HUES64 (cell line): Measurements from ENCODE around the gene CHRNB1.

ENCODE experiments used
- H3K27ac ChIP-seq: 2 replicates; pipeline ENCODE4 v1.7.0; 2013; ENCODE audit warnings: low read depth, low read length, inconsistent platforms
- H3K27me3 ChIP-seq: 2 replicates; pipeline ENCODE4 v1.6.1; 2013; ENCODE audit warnings: mild to moderate bottlenecking, low read length; ENCODE audit not compliant: insufficient read depth
- H3K36me3 ChIP-seq: 2 replicates; pipeline ENCODE4 v1.6.1; 2013; ENCODE audit warnings: mild to moderate bottlenecking, low read length; ENCODE audit not compliant: insufficient read depth
- H3K4me1 ChIP-seq: 2 replicates; pipeline ENCODE4 v1.6.1; 2013; ENCODE audit warnings: mild to moderate bottlenecking, low read length, moderate library complexity; ENCODE audit not compliant: insufficient read depth
- H3K4me3 ChIP-seq: 2 replicates; pipeline ENCODE4 v1.5.1; 2013; ENCODE audit warnings: mild to moderate bottlenecking, low read length, moderate library complexity
- H3K9ac ChIP-seq: 2 replicates; pipeline ENCODE4 v1.6.1; 2013; ENCODE audit warnings: mild to moderate bottlenecking, low read depth, low read length
- H3K9me3 ChIP-seq: 2 replicates; pipeline ENCODE4 v1.6.1; 2013; ENCODE audit warnings: low read depth, low read length; ENCODE audit not compliant: insufficient read depth
- WGBS: fragments of 150-250, 120-280 bp; methylation state at CpG from one replicate; pipeline ENCODE4 v1.1.7; 2013; ENCODE audit warnings: missing lambda C conversion rate; 5-methylcytosine and 5-hydroxymethylcytosine counted together

The CHRNB1 gene

GRCh38 chr17:7407082-7407481 is 37.8 kb upstream of the CHRNB1 start:
- Histone ChIP-seq H3K9me3 (no peaks in the 10 kb centered on the region), H3K4me1 (peaks cover 12% of the 10 kb centered on the region), H3K4me3 (no peak overlapping the region), H3K36me3 (peaks cover 24% of the 10 kb centered on the region), H3K9ac (no peak overlapping the region), H3K27me3 (no peaks in the 10 kb centered on the region), H3K27ac (no peak overlapping the region)
- WGBS, result 77% methylated on average over 12 of the region's 13 CpGs

- Histone ChIP-seq H3K27me3 (no peaks in the 10 kb centered on the region), H3K4me1 (peaks cover 17% of the 10 kb centered on the region), H3K27ac (no peak within 1 kb of the TSS), H3K9ac (no peak within 1 kb of the TSS), H3K4me3 (peak within 1 kb of the TSS; percentile 43), H3K9me3 (no peaks in the 10 kb centered on the region), H3K36me3 (peaks cover 24% of the 10 kb centered on the region)
- WGBS, result 47% methylated on average over 7 of the region's 12 CpGs
Measured at GRCh38 chr17:7407485-7408251, 37.2 kb upstream of the CHRNB1 start, which contains the start of gene NLGN2. Gene NLGN2 (plus strand): TSS chr17:7407845. CDS start chr17:7408256, 411 bp downstream.

GRCh38 chr17:7408252-7408727 is 36.6 kb upstream of the CHRNB1 start:
- Histone ChIP-seq H3K4me1 (peaks cover 11% of the 10 kb centered on the region), H3K27ac (no peak overlapping the region), H3K36me3 (peaks cover 24% of the 10 kb centered on the region), H3K9me3 (no peaks in the 10 kb centered on the region), H3K4me3 (peak overlapping the region; percentile 43), H3K27me3 (no peaks in the 10 kb centered on the region), H3K9ac (no peak overlapping the region)
- WGBS, result 69% methylated on average over 58 of the region's 58 CpGs

- 87% methylated on average over 6 of the region's 6 CpGs for WGBS
- H3K9ac ChIP-seq, result no peak overlapping the region
- peaks cover 24% of the 10 kb centered on the region for H3K36me3 ChIP-seq
- no peaks in the 10 kb centered on the region for H3K9me3 ChIP-seq
- no peaks in the 10 kb centered on the region for H3K27me3 ChIP-seq
- H3K27ac ChIP-seq, result no peak overlapping the region
- peaks cover 10% of the 10 kb centered on the region for H3K4me1 ChIP-seq
- H3K4me3 ChIP-seq, result no peak overlapping the region
Measured at GRCh38 chr17:7408863-7409262, 36.0 kb upstream of the CHRNB1 start.

- no peak overlapping the region for H3K4me3 ChIP-seq
- H3K27ac ChIP-seq, result no peak overlapping the region
- no peaks in the 10 kb centered on the region for H3K27me3 ChIP-seq
- H3K9ac ChIP-seq, result no peak overlapping the region
- H3K9me3 ChIP-seq, result no peaks in the 10 kb centered on the region
- 95% methylated on average over 6 of the region's 6 CpGs for WGBS
- H3K36me3 ChIP-seq, result peaks cover 26% of the 10 kb centered on the region
- H3K4me1 ChIP-seq, result peaks cover 10% of the 10 kb centered on the region
Measured at GRCh38 chr17:7409716-7410115, 35.1 kb upstream of the CHRNB1 start.

GRCh38 chr17:7410634-7411426 is 34.0 kb upstream of the CHRNB1 start:
- 95% methylated on average over 25 of the region's 25 CpGs for WGBS
- Histone ChIP-seq H3K4me3 (no peak overlapping the region), H3K9ac (no peak overlapping the region), H3K9me3 (no peaks in the 10 kb centered on the region), H3K36me3 (peaks cover 37% of the 10 kb centered on the region), H3K27ac (no peak overlapping the region), H3K27me3 (no peaks in the 10 kb centered on the region), H3K4me1 (peaks cover 10% of the 10 kb centered on the region)

- H3K9me3 ChIP-seq, result no peaks in the 10 kb centered on the region
- no peak overlapping the region for H3K27ac ChIP-seq
- H3K4me3 ChIP-seq, result no peak overlapping the region
- H3K36me3 ChIP-seq, result peaks cover 38% of the 10 kb centered on the region
- 88% methylated on average over 8 of the region's 8 CpGs for WGBS
- no peak overlapping the region for H3K9ac ChIP-seq
- no peaks in the 10 kb centered on the region for H3K27me3 ChIP-seq
- peaks cover 10% of the 10 kb centered on the region for H3K4me1 ChIP-seq
Measured at GRCh38 chr17:7411427-7411750, 33.5 kb upstream of the CHRNB1 start.

GRCh38 chr17:7413346-7413985 is 31.4 kb upstream of the CHRNB1 start:
- no peaks in the 10 kb centered on the region for H3K27me3 ChIP-seq
- peaks cover 6% of the 10 kb centered on the region; the same call in 1 of the 2 replicates for H3K4me1 ChIP-seq
- H3K36me3 ChIP-seq, result peaks cover 46% of the 10 kb centered on the region
- WGBS, result 91% methylated on average over 6 of the region's 6 CpGs
- H3K9me3 ChIP-seq, result no peaks in the 10 kb centered on the region
- no peak overlapping the region for H3K9ac ChIP-seq
- H3K4me3 ChIP-seq, result no peak overlapping the region
- H3K27ac ChIP-seq, result no peak overlapping the region

GRCh38 chr17:7414837-7415236 is 30.0 kb upstream of the CHRNB1 start:
- no peak overlapping the region for H3K27ac ChIP-seq
- peaks cover 6% of the 10 kb centered on the region; the same call in 1 of the 2 replicates for H3K4me1 ChIP-seq
- H3K4me3 ChIP-seq, result no peak overlapping the region
- peaks cover 33% of the 10 kb centered on the region for H3K36me3 ChIP-seq
- WGBS, result 88% methylated on average over 14 of the region's 14 CpGs
- no peaks in the 10 kb centered on the region for H3K27me3 ChIP-seq
- no peak overlapping the region for H3K9ac ChIP-seq
- no peaks in the 10 kb centered on the region for H3K9me3 ChIP-seq

- Histone ChIP-seq H3K4me1 (peaks cover 6% of the 10 kb centered on the region; the same call in 1 of the 2 replicates), H3K9ac (no peak overlapping the region), H3K9me3 (no peaks in the 10 kb centered on the region), H3K27ac (no peak overlapping the region), H3K36me3 (peaks cover 23% of the 10 kb centered on the region), H3K4me3 (no peak overlapping the region), H3K27me3 (no peaks in the 10 kb centered on the region)
- 94% methylated on average over 23 of the region's 23 CpGs for WGBS
Measured at GRCh38 chr17:7415784-7416183, 29.1 kb upstream of the CHRNB1 start.

GRCh38 chr17:7416323-7416722 is 28.5 kb upstream of the CHRNB1 start:
- WGBS, result 89% methylated on average over 5 of the region's 6 CpGs
- no peak overlapping the region for H3K4me3 ChIP-seq
- H3K9me3 ChIP-seq, result no peaks in the 10 kb centered on the region
- peaks cover 6% of the 10 kb centered on the region; the same call in 1 of the 2 replicates for H3K4me1 ChIP-seq
- H3K27ac ChIP-seq, result no peak overlapping the region
- H3K9ac ChIP-seq, result no peak overlapping the region
- no peaks in the 10 kb centered on the region for H3K27me3 ChIP-seq
- H3K36me3 ChIP-seq, result peaks cover 22% of the 10 kb centered on the region
